SU-DHL-6 (cell line): Measurements from ENCODE around the gene SPSB1.

Source experiments
- EZH2phosphoT487 ChIP-seq: fragments of 200-600 bp; sonication (generic), shearing (Covaris generic); conservative IDR thresholded peaks from 2 replicates; pipeline ENCODE4 v1.6.1; 2018; ENCODE audit warnings: mild to moderate bottlenecking, antibody characterized with exemption, low read length, moderate library complexity, mixed read lengths
- TF ChIP-seq, protein P1 (sequence below): fragments of 200-600 bp; sonication (generic); IDR thresholded peaks from one replicate; pipeline ENCODE4 v1.5.1; 2017; ENCODE audit warnings: antibody characterized with exemption, mild to moderate bottlenecking, low read length, moderate library complexity; ENCODE audit not compliant: insufficient read depth, poor library complexity, severe bottlenecking

DNA sequence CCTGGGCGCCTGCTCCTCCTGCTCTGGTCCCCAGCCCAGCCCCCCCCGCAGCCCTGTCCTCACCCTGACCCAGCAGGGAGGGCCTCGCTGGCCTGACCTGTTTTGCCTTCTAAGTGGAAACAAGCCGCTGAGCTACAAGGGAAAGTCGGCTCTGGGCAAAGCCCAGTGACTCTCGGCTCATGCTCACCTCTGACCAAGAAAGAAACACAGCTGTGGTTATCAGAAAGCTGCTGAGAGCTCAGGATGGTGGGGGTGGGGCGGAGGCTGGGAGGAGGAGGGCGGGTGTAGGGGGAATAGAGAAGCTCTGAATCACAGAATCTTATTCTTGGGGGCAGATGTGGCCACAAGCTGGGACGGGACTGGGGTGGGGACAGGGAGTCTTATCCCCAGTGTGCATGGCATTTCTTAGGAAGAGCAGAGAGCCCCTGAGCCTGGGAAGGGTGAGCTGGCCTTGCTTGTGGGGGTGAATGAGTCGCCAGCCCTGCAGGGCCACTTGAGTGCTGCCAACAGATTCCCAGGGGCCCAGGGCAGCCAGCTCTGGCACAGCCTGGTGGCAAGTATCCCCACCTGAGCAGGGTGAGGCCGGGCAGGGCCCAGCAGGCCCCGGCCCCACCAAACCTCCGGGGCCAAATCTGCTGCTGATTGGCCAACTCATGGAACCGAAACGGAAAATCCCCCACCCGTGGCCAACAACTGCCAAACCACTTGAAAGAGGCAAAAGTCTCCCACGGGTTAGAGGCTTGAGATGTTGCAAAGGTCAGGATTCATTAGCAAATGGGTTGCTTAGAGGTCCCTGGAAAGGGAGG is 120.6 kb downstream of the SPSB1 start:
- TF ChIP-seq, protein P1, sequence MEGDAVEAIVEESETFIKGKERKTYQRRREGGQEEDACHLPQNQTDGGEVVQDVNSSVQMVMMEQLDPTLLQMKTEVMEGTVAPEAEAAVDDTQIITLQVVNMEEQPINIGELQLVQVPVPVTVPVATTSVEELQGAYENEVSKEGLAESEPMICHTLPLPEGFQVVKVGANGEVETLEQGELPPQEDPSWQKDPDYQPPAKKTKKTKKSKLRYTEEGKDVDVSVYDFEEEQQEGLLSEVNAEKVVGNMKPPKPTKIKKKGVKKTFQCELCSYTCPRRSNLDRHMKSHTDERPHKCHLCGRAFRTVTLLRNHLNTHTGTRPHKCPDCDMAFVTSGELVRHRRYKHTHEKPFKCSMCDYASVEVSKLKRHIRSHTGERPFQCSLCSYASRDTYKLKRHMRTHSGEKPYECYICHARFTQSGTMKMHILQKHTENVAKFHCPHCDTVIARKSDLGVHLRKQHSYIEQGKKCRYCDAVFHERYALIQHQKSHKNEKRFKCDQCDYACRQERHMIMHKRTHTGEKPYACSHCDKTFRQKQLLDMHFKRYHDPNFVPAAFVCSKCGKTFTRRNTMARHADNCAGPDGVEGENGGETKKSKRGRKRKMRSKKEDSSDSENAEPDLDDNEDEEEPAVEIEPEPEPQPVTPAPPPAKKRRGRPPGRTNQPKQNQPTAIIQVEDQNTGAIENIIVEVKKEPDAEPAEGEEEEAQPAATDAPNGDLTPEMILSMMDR, result no peak
- no peak for TF ChIP-seq EZH2phosphoT487
